ENCODE data around the gene ADM5. TPM values are rescaled to one million over a fixed set of nuclear protein-coding genes. Genes with fewer than 3 reads are reported as not detected.

ADM5 gene
- total RNA-seq, 1 experiment from 2014 or later = 13.5 TPM

DNA sequence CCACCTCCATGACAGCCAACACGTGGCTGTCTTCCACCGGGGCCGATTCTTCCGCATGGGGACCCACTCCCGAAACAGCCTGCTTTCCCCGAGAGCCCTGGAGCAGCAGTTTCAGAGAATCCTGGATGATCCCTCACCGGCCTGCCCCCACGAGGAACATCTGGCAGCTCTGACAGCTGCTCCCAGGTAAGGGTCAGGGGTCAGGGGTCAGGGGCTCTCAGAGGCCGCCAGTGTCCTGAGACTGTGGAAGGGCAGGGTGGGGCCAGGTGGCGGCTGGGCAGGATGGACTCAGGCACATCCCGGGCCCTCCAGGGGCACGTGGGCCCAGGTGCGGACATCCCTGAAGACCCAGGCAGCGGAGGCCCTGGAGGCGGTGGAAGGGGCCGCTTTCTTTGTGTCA is 16.5 kb downstream of the ADM5 start:
- Mint-ChIP-seq H3K9me3 (no peaks in the 10 kb centered on the region), H3K27ac (no peak overlapping the region), H3K4me1 (no peaks in the 10 kb centered on the region), H3K36me3 (ENCODE audit: insufficient read depth in 1 of 3, low read depth in 3 of 3) (peaks cover 29 to 66% (median 59%) of the 10 kb centered on the region in 3 experiments), H3K27me3 (ENCODE audit: low read depth) (no peaks in the 10 kb centered on the region; the same call in 1 of the 2 replicates), H3K4me3 (no peak overlapping the region)
- H3K4ac ChIP-seq (ENCODE audit: low read depth, low read length) = no peak overlapping the region
- no peaks in the 10 kb centered on the region for H3K9me3 ChIP-seq (ENCODE audit: control insufficient read depth, low read depth, low read length)
- H3K79me1 ChIP-seq (ENCODE audit: insufficient read depth, low read depth, low read length, poor library complexity, severe bottlenecking) = no peaks in the 10 kb centered on the region
- no peak overlapping the region for H3K14ac ChIP-seq (ENCODE audit: insufficient read depth, low read length)
- no peak overlapping the region for H3K9ac ChIP-seq (ENCODE audit: extremely low read depth, insufficient read length, low read length)
- no peak overlapping the region for H2BK15ac ChIP-seq (ENCODE audit: low read depth, low read length)
- no peaks in the 10 kb centered on the region for H3K23me2 ChIP-seq (ENCODE audit: insufficient read length, low read depth, low read length, poor library complexity, severe bottlenecking)
- WGBS (ENCODE audit: extremely low coverage, insufficient read length, low lambda C conversion rate) = no CpG with 5 or more reads among the region's 16 CpGs
- H3K56ac ChIP-seq (ENCODE audit: insufficient read length, low read depth, low read length) = no peak overlapping the region
- H4K20me1 ChIP-seq (ENCODE audit: control insufficient read depth, insufficient read depth, insufficient read length) = no peaks in the 10 kb centered on the region
- no peak overlapping the region for H3K18ac ChIP-seq (ENCODE audit: insufficient read length, low read depth, low read length)
- no peak overlapping the region for H2BK5ac ChIP-seq (ENCODE audit: insufficient read length, low read length)
- no peak overlapping the region for H3K27ac ChIP-seq (ENCODE audit: insufficient read length, low read depth, low read length)
- H3K23ac ChIP-seq (ENCODE audit: insufficient read length, low read depth, low read length) = no peak overlapping the region
- no peak overlapping the region for H2BK20ac ChIP-seq (ENCODE audit: low read depth, low read length, poor library complexity, severe bottlenecking)
- no peaks in the 10 kb centered on the region for H3K27me3 ChIP-seq (ENCODE audit: insufficient read depth, low read length)
- no peak overlapping the region for H2BK120ac ChIP-seq (ENCODE audit: low read depth, low read length, poor library complexity, severe bottlenecking)
- no peak for TF ChIP-seq CTCF (conservative IDR thresholded peaks at IDR 0.05)
- no peak for DNase-seq
- no peaks in the 10 kb centered on the region for H3K4me1 ChIP-seq (ENCODE audit: insufficient read depth, low read length)
- H4K91ac ChIP-seq (ENCODE audit: insufficient read length, low read depth, low read length) = no peak overlapping the region
- no peak overlapping the region for H2AFZ ChIP-seq (ENCODE audit: low read length)
- no peaks in the 10 kb centered on the region for H3K79me2 ChIP-seq (ENCODE audit: insufficient read depth, low read length)
- H4K8ac ChIP-seq (replicated peaks; ENCODE audit: insufficient read length, low read depth, low read length) = no peak overlapping the region
- no peak overlapping the region for H4K5ac ChIP-seq (ENCODE audit: insufficient read length, low read depth, low read length)
- no peak overlapping the region for H3K4me2 ChIP-seq (ENCODE audit: insufficient read depth, insufficient read length, low read length)
- H2BK12ac ChIP-seq (ENCODE audit: insufficient read length, low read depth, low read length) = no peak overlapping the region
- H3T11ph ChIP-seq (ENCODE audit: low read length) = no peak overlapping the region
- H2AK5ac ChIP-seq (ENCODE audit: insufficient read length, low read length) = no peak overlapping the region

Measured in H9 (cell line).